SKM-1 treated with dmso at 0.1 percent for 144 hours (cell line): ENCODE data around the gene PRPF38B.
A peak's percentile ranks its signal among the peaks of the same experiment; 100 is the strongest.
"Not testable (repeated sequence)": the region's sequence is repeated elsewhere in the genome, so short reads cannot be mapped to it uniquely, and the experiment has no call there.

ENCODE experiments used
- DNase-seq: peaks from one replicate; lab custom pipeline; 2025; ENCODE audit not compliant: unreplicated experiment; lab: John Stamatoyannopoulos, UW

Gene PRPF38B

DNA sequence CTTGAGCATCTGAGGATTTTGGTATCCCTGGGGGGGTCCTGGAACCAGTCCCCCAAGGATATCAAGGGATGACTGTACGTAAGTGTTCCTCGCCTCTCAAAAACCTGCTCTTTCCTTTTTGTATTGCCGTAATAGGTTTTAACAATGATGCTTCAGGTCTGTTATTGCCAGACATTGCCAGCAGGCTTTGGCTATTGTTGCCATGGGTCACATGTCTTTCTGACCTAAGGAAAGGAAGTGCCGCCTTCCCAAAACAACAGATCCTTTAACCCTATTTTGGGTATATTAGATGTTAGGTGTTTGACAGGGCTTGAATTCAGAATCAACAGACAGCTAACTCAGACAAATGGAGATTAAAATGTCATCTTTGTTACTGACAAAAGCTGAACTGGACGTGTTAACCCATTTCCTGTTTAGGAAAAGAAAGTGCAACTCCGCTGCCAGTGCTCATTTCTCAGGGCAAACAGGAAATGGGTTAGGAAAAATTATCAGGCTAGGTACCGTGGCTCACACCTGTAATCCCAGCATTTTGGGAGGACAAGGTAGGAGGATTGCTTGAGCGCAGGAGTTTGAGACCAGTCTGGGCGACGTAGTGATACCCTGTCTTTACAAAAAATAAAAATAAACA, 12.4 kb upstream of the PRPF38B start:
- no peak for DNase-seq

DNA sequence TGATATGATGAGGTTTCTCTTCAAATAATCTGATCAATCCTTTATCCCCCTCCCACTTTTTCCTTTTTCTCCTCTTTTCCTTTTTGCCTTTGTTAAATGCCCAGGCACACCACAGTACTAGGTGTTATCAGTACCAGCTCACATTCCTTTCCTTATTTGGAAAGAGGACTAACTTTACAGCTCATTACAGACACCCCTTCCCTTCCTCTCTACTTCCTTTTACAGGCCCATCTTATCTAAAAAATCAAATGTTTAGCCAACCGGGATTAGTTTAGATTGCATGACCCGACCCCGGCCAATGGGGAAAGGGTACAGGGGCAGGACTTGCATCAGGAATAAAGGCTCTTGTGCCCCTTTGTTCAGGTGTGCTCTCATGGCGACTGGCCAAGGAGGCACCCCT, 10.4 kb upstream of the PRPF38B start:
- DNase-seq: not testable (repeated sequence)

DNA sequence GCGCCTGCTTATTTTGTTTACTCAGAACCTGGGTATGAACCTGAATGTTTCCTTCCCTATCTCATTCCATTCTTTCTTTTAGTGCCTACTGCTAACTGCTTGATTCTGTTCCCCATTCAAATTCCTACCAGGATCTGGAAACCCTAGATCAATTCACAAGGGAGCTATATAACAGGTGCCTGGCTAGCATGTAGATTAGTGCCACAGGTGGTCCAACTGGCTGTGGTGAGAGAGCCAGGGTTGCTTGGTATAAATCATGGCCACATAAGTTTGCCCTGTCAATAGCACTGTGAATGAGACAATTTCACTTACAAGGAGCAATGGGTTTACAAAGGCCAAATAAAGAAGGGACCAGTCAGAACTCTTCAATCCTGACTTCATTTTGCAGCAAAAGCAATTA, 6.6 kb upstream of the PRPF38B start:
- DNase-seq: no peak

DNA sequence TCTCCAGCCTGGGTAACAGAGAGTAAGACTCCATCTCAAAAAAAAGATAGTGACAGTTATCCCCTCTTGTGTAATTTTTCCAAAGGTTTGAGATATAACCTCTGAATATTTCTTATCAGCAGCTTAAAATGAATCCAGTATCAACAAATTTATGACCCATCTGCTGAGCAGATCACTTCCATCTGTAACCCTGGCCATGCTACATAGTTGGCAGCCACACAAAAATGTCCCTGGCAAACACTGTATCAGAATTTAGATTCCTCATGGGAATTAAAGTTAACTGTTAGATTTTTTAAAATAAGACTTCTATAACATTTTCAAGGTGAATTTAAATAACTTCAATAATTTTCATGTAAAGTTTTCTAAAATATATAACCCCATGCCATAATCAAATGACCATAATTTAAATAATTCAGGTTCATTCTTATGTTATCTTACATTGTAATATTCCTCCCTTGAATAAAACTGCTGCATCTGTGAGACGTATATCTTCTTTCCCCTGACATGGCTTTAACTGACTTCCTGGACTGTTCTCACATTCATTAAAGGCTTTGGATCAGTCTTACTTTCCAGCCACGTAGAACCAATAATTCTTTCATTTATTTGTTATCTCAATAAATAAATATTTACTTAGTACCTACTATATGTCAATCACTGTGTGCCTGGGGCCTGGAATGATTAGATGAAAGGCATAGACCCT, 5.3 kb upstream of the PRPF38B start:
- no peak for DNase-seq

DNA sequence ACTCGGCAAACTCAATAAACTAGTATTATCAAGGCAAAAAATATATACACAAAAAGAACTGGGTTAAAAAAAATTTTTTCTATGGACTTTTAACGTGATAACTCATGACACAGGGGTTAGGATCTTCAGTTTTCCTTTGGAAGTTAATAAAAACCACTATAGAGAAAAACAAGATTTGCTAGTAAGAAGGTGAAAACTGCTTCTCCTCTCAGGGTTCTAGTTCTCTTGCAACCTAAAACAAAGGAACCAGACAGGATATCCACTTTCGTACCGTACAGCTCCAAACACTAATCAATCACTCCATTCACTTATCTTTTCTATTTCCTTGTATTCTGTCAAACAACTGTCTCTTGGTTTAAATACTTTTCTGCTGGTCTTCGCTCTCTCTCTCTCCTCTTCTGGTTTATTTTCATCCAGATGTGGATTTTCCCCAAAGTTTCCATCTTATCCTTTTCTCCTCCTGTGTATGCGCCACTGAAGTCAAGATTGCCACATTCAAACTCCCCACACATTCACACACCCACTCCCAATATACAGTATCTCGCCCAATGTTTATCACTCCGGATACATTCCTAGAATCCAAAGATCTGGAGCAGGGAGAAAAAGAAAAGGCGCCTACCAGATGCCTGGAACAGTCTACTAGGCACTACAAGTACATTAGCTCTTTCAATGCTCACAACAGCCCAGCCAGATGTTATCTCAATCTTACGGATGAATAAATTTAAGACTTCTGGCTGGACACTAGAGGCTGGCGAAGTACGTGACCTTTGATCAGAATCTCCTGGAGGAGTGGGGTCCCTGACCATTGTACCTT, 775 bp upstream of the PRPF38B start:
- DNase-seq: no peak

- DNase-seq: peak; percentile 47
Observed at GRCh38 chr1:108692724-108693655, 880 bp downstream of the PRPF38B start.

DNA sequence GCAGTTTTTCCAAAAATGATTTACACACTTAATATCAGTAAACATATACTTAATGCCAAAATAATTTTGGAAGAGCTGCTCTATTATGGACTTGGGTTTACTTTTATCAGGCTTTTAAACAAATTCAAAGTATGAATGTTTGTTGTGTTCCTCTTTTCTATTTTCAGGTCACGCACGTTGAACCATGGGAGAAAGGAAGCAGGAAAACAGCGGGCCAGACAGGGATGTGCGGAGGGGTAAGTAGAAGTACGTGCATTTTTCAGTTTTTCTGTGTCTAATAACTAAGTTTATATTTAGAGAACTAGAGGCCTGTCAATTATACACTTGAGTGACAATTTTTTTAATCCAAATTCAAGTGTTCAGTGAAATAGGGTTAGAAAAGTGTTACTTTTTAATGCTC, 3.4 kb downstream of the PRPF38B start:
- no peak for DNase-seq

DNA sequence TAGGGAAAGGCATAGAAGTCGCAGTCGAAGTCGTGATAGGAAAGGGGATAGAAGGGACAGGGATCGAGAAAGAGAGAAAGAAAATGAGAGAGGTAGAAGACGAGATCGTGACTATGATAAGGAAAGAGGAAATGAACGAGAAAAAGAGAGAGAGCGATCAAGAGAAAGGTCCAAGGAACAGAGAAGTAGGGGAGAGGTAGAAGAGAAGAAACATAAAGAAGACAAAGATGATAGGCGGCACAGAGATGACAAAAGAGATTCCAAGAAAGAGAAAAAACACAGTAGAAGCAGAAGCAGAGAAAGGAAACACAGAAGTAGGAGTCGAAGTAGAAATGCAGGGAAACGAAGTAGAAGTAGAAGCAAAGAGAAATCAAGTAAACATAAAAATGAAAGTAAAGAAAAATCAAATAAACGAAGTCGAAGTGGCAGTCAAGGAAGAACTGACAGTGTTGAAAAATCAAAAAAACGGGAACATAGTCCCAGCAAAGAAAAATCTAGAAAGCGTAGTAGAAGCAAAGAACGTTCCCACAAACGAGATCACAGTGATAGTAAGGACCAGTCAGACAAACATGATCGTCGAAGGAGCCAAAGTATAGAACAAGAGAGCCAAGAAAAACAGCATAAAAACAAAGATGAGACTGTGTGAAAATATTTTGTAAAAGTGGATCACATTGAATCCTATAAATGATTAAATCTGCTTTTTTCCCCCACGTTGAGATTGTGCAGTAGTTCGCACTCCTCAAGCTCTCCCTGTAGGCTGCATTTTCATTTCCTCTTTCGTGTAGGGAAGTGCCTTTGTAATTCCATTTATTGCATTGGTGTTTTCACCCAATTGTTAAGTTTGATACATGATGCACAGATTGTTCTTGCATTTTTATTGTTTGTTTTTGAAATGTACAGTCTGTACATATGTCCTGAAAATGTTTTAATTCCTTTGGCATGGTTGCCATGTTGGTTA, 7.5 kb downstream of the PRPF38B start:
- DNase-seq: no peak

- no peak for DNase-seq
Observed at GRCh38 chr1:108701176-108701849, 9.2 kb downstream of the PRPF38B start.

DNA sequence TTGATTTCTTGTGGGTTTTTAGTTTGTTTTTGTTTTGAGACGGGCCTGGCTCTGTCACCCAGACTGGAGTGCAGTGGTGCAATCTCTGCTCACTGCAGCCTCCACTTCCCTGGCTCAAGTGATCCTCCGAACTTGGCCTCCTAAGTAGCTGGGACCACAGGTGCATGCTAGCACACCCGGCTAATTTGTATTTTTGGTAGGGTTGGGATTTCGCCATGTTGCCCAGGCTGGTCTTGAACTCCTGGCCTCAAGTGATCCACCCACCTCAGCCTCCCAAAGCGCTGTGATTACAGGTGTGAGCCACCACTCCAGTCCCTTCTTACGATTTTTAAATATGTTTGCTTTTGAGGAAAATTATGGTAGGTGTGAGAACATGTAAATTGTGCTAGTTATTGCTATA, 10.0 kb downstream of the PRPF38B start:
- DNase-seq: not testable (repeated sequence)

DNA sequence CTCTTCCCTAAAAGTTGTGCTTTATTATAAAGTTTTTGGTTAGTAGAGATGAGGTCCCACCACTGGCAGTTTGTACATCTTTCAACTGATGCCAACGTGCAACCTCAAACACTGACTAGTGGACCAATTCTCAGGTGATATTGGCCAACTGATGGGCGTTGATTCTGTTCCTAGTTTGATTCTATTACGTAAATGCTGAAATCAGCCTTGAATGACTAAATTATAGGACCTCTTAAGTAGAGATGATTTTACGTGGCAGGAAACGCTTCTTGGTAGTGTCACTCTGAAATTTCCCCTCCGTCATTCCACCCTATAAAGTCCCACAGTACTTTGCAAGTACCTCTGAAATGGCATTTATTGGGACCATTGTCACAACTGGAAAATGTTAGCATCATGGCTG, 11.8 kb downstream of the PRPF38B start:
- DNase-seq: no peak

GRCh38 chr1:108704496-108704895, 12.4 kb downstream of the PRPF38B start:
- DNase-seq: no peak

GRCh38 chr1:108706643-108707042, 14.5 kb downstream of the PRPF38B start:
- DNase-seq: no peak

GRCh38 chr1:108708691-108709660, 16.9 kb downstream of the PRPF38B start:
- DNase-seq: peak; percentile 15

DNA sequence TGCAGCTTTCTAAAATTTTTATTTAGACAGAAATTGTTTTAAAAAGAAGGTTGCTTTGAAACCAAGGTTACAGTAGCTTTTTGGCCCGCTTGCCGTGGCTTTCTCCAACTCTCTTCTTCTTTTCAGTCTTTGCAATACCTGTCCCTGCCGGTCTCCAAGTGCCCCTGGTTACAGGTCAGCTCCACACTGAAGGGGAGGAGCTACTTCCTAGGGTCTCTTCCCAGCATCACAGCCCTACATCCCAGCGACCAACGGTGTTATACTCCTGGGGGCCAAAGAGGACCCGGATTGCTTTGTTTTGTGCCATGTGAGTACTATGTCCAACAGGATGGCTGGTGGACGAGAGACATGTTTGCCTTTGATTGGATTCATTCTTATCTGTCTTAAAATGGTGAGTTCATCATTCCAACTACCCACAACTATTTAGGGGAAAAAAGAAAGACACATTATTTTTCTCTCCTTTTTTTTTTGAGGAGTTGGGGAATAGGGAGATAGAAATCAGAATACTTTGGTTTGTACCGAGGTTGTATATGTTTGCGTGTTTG, 20.6 kb downstream of the PRPF38B start, which contains the start of gene FNDC7:
Gene FNDC7, plus strand, starts transcription at position 303 of the 545 bp plus-strand sequence. Its CDS starts 26 bp downstream, at position 329.
- no peak for DNase-seq

DNA sequence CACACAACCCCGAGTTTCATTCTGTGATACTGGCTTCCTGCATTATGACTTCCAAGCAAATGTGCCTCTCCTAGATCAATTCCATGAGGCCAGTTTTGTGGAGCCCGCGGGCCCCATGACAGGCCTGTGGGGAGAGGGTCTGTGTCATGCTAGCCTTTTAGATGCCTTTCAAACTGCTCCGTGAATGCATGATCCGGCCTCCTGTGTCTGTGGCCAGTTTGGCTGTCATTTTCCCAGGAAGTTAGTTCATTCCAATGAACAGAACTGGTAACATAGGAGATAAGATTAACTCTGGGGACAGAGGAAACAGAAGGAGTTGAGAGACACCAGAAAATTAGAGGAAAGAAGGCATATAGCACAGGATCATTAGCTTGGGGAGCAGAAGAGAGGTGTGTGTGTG, 23.8 kb downstream of the PRPF38B start:
- DNase-seq: no peak

- DNase-seq: no peak
Observed at GRCh38 chr1:108716437-108717230, 24.5 kb downstream of the PRPF38B start.
